HG02981 (cell line): ENCODE results near the gene CDC25A.

ENCODE experiments used
- ATAC-seq: cut with Tn5 transposase; IDR thresholded peaks from one replicate; pipeline ENCODE4 v1.9.1; 2021; ENCODE audit warnings: mild to moderate bottlenecking, moderate library complexity; ENCODE audit not compliant: unreplicated experiment

Gene CDC25A

DNA sequence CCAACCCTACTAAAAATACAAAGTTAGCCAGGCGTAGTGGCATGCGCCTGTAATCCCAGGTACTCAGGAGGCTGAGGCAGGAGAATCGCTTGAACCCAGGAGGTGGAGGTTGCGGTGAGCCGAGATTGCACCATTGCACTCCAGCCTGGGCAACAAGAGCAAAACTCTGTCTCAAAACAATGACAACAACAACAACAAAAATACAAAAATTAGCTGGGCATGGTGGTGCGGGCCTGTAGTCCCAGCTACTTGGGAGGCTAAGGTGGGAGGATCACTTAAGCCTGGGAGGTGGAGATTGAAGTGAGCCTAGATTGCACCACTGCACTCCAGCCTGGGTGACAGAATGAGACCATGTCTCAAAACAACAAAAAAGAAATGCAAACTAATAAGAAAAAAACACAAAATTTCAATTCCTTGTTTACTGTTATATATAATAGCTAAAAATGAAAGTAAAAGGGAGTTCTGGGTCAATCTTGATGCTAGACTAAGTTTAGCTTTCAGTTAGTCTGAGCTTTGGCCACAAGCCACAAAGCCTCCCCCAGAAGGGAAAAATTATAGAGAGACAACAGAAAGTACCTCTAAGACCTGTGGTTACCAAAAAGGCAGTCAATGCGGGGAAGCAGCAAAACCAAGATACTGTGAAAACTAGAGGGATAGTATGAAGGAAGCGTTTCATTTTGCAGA, 76.0 kb downstream of the CDC25A start:
- peak; percentile 91 for ATAC-seq

DNA sequence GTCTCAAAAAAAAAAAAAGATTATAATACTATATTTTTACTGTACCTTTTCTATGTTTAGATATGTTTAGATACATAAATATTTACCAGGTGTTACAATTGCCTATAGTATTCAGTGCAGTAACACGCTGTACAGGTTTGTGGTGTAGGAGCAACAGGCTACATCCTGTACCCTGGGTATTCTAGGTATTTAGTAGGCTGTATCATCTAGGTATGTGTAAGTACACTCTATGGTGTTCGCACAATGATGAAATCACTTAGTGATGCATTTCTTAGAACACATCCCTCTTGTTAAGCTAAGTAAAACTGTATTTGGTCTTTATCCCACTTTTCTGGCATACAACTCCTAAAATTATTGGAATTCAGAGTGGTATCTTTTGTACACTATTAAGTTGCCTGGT, 77.8 kb downstream of the CDC25A start:
- no peak for ATAC-seq

DNA sequence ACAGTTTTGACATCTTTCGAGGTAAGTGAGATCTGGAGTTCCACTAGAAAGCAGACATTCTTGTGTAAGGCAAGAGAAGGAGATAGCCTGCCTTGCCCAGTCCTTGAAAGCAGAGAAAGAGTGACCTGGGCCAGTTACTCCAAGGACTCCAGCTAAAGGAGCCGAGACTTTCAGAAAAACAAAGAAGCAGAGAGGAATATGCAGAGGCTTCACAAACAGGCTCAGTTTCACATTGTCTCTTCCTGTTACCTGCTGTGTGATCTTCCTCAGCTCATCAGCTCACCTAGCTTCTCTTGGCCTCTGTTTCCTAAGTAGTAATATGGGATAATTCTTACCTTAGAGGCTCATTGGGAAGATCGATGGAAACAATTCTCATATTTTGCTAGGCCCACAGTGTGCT, 81.0 kb downstream of the CDC25A start:
- ATAC-seq: no peak
